ENCODE results near the gene BCDIN3D. TPM values are rescaled to one million over a fixed set of nuclear protein-coding genes. Genes with fewer than 3 reads are reported as not detected.
A peak's percentile ranks its signal among the peaks of the same experiment; 100 is the strongest.

BCDIN3D gene
- polyA plus RNA-seq, 6 donors from 2014 or later, result 7.2 to 10.7 (median 9.0) TPM

GRCh38 chr12:49792181-49792970, 50.5 kb downstream of the BCDIN3D start:
- H3K27ac Mint-ChIP-seq, result no peak overlapping the region
- ATAC-seq (ENCODE audit: low read depth in 2 of 2), result no peak
- H3K9me3 Mint-ChIP-seq, result peaks cover 0 to 6% (median 0%) of the 10 kb centered on the region in 7 donors
- peaks cover 0 to 13% of the 10 kb centered on the region in 2 donors for H3K36me3 Mint-ChIP-seq
- DNase-seq, result no peak
- H3K4me1 Mint-ChIP-seq, result peaks cover 0 to 7% (median 0%) of the 10 kb centered on the region in 3 donors
- no peaks in the 10 kb centered on the region for H3K27me3 Mint-ChIP-seq
- no peak overlapping the region for H3K4me3 Mint-ChIP-seq

- ATAC-seq (ENCODE audit: low read depth in 2 of 2) (no peak), DNase-seq (no peak)
- H3K4me1 Mint-ChIP-seq, result peaks cover 0 to 7% (median 0%) of the 10 kb centered on the region in 3 donors
- H3K36me3 Mint-ChIP-seq, result peaks cover 0 to 15% of the 10 kb centered on the region in 2 donors
- no peak overlapping the region for H3K27ac Mint-ChIP-seq
- H3K27me3 Mint-ChIP-seq, result no peaks in the 10 kb centered on the region
- H3K4me3 Mint-ChIP-seq, result no peak overlapping the region
- H3K9me3 Mint-ChIP-seq, result peaks cover 0 to 7% (median 0%) of the 10 kb centered on the region in 7 donors
Observed at GRCh38 chr12:49791700-49792099, 51.2 kb downstream of the BCDIN3D start.

GRCh38 chr12:49790741-49791555, 52.0 kb downstream of the BCDIN3D start:
- H3K9me3 Mint-ChIP-seq, result peaks cover 0 to 7% (median 0%) of the 10 kb centered on the region in 7 donors
- H3K27me3 Mint-ChIP-seq, result no peaks in the 10 kb centered on the region
- no peak for DNase-seq
- H3K4me1 Mint-ChIP-seq, result peaks cover 0 to 7% (median 0%) of the 10 kb centered on the region in 3 donors
- peak overlapping the region in 1 of 8 donors; percentile 66 for H3K4me3 Mint-ChIP-seq
- H3K27ac Mint-ChIP-seq, result peak overlapping the region in 1 of 6 donors; percentile 36
- H3K36me3 Mint-ChIP-seq, result peaks cover 0 to 15% of the 10 kb centered on the region in 2 donors
- no peak for ATAC-seq (ENCODE audit: low read depth in 2 of 2)

- ATAC-seq (ENCODE audit: low read depth in 2 of 2) (no peak), DNase-seq (no peak)
- H3K36me3 Mint-ChIP-seq, result peaks cover 0 to 15% of the 10 kb centered on the region in 2 donors
- no peak overlapping the region for H3K4me3 Mint-ChIP-seq
- peaks cover 0 to 7% (median 0%) of the 10 kb centered on the region in 3 donors for H3K4me1 Mint-ChIP-seq
- no peak overlapping the region for H3K27ac Mint-ChIP-seq
- H3K27me3 Mint-ChIP-seq, result no peaks in the 10 kb centered on the region
- peaks cover 0 to 7% (median 0%) of the 10 kb centered on the region in 7 donors for H3K9me3 Mint-ChIP-seq
Observed at GRCh38 chr12:49789992-49790391, 52.9 kb downstream of the BCDIN3D start.

- DNase-seq (no peak), ATAC-seq (ENCODE audit: low read depth in 2 of 2) (no peak)
- peaks cover 0 to 7% (median 0%) of the 10 kb centered on the region in 7 donors for H3K9me3 Mint-ChIP-seq
- H3K4me1 Mint-ChIP-seq, result peaks cover 0 to 7% (median 7%) of the 10 kb centered on the region in 3 donors
- no peak overlapping the region for H3K4me3 Mint-ChIP-seq
- peak overlapping the region in 1 of 6 donors; percentile 1 for H3K27ac Mint-ChIP-seq
- peaks cover 7 to 13% (median 13%) of the 10 kb centered on the region in 3 donors for H3K27me3 Mint-ChIP-seq
- peaks cover 0 to 15% of the 10 kb centered on the region in 2 donors for H3K36me3 Mint-ChIP-seq
Observed at GRCh38 chr12:49787672-49788071, 55.2 kb downstream of the BCDIN3D start.

Other genes with a start within 250 kb of the BCDIN3D start
- under 1 TPM in 3 of 6 donors, not detected in 3; 0.16 to 0.21 (median 0.17) TPM for gene FAM186B, start 237.5 kb downstream of the BCDIN3D start, polyA plus RNA-seq (ENCODE audit: low read depth in 6 of 6)
- 1 to 10 TPM; 1.3 to 3.4 (median 2.0) TPM for gene PRPF40B, start 219.5 kb downstream of the BCDIN3D start, polyA plus RNA-seq (ENCODE audit: low read depth in 6 of 6)
- 10 to 100 TPM in 4 of 6 donors, 1 to 10 TPM in 2; 1.6 to 18.3 (median 15.2) TPM for gene FMNL3, start 135.7 kb downstream of the BCDIN3D start, polyA plus RNA-seq (ENCODE audit: low read depth in 6 of 6)
- 1,000 to 10,000 TPM in 1 of 6 donors, 100 to 1,000 TPM in 5; 740 to 1,714 (median 822) TPM for gene TMBIM6, start 101.5 kb downstream of the BCDIN3D start, polyA plus RNA-seq (ENCODE audit: low read depth in 6 of 6)
- 1 to 10 TPM in 3 of 6 donors, under 1 TPM in 2, not detected in 1; 0.70 to 4.0 (median 1.2) TPM for gene NCKAP5L, start 14.7 kb downstream of the BCDIN3D start, polyA plus RNA-seq (ENCODE audit: low read depth in 6 of 6)
- gene FAIM2, start 60.8 kb upstream of the BCDIN3D start, polyA plus RNA-seq (ENCODE audit: low read depth in 6 of 6), result not detected
- gene AQP2, start 107.6 kb upstream of the BCDIN3D start, polyA plus RNA-seq (ENCODE audit: low read depth in 6 of 6), result not detected
- gene AQP5, start 118.8 kb upstream of the BCDIN3D start, polyA plus RNA-seq (ENCODE audit: low read depth in 6 of 6), result not detected
- gene AQP6, start 129.8 kb upstream of the BCDIN3D start, polyA plus RNA-seq (ENCODE audit: low read depth in 6 of 6), result not detected
- 1 to 10 TPM in 5 of 6 donors, not detected in 1; 4.7 to 9.0 (median 8.7) TPM for gene RACGAP1, start 182.4 kb upstream of the BCDIN3D start, polyA plus RNA-seq (ENCODE audit: low read depth in 6 of 6)
- not detected for gene ASIC1, start 214.5 kb upstream of the BCDIN3D start, polyA plus RNA-seq (ENCODE audit: low read depth in 6 of 6)
- 10 to 100 TPM; 13.1 to 28.1 (median 21.0) TPM for gene SMARCD1, start 242.2 kb upstream of the BCDIN3D start, polyA plus RNA-seq (ENCODE audit: low read depth in 6 of 6)

All from naive B cell (primary cell).